Skeletal muscle tissue (tissue), 4 donors: ENCODE results near the gene LRIT3. TPM values are rescaled to one million over a fixed set of nuclear protein-coding genes. Genes with fewer than 3 reads are reported as not detected.

Experiments used
- H3K27ac ChIP-seq: one replicate; pipeline ENCODE4 v1.7.0; 2013; ENCODE audit warnings: mild to moderate bottlenecking, low read depth, low read length, inconsistent platforms
- H3K27me3 ChIP-seq, 3 donors: one replicate each; pipeline ENCODE4 v1.7.0; 2013; ENCODE audit warnings: low read length in 3 of 3; ENCODE audit not compliant: control insufficient read depth in 3 of 3, insufficient read depth in 3 of 3
- H3K36me3 ChIP-seq, 3 donors: one replicate each; pipeline ENCODE4 v1.7.0; 2013; ENCODE audit warnings: low read length in 3 of 3; ENCODE audit not compliant: control insufficient read depth in 3 of 3, insufficient read depth in 3 of 3
- H3K4me1 ChIP-seq, 3 donors: one replicate each; pipeline ENCODE4 v1.7.0; 2013; ENCODE audit warnings: low read length in 3 of 3, mild to moderate bottlenecking in 3 of 3; ENCODE audit not compliant: control insufficient read depth in 3 of 3, insufficient read depth in 3 of 3
- H3K4me3 ChIP-seq, 3 donors: one replicate each; pipeline ENCODE4 v1.7.0; 2013; ENCODE audit warnings: low read length in 3 of 3
- H3K9ac ChIP-seq, 3 donors: one replicate each; pipeline ENCODE4 v1.7.0; 2013; ENCODE audit warnings: low read length in 3 of 3, mild to moderate bottlenecking in 3 of 3, moderate library complexity in 2 of 3, low read depth in 1 of 3
- H3K9me3 ChIP-seq, 3 donors: one replicate each; pipeline ENCODE4 v1.7.0; 2013; ENCODE audit warnings: low read length in 3 of 3; ENCODE audit not compliant: control insufficient read depth in 3 of 3
- total RNA-seq: library from RNA; depleted of rRNA; stranded (reverse); fragments of >200 nt; gene quantifications from one replicate; pipeline ENCODE4 v1.2.3, GENCODE V29; 2014
- donor health status: Osteomylitis.

Gene LRIT3
- total RNA-seq, 1 donor from 2014 or later, result under 0.01 TPM

GRCh38 chr4:109921384-109921808 lies 73.5 kb downstream of the LRIT3 start:
- no peak overlapping the region for H3K9ac ChIP-seq
- peaks cover 0 to 2% (median 0%) of the 10 kb centered on the region in 3 donors for H3K36me3 ChIP-seq
- H3K9me3 ChIP-seq, result no peaks in the 10 kb centered on the region
- H3K27me3 ChIP-seq, result no peaks in the 10 kb centered on the region
- peaks cover 10 to 26% (median 13%) of the 10 kb centered on the region in 3 donors for H3K4me1 ChIP-seq
- H3K27ac ChIP-seq, result peak overlapping the region; percentile 28
- H3K4me3 ChIP-seq, result no peak overlapping the region

Other genes with a start within 250 kb of the LRIT3 start
- gene CASP6, start 144.7 kb upstream of the LRIT3 start, total RNA-seq, result 14.6 TPM
- gene PLA2G12A, start 118.0 kb upstream of the LRIT3 start, total RNA-seq, result 5.2 TPM
- gene CFI, start 46.1 kb upstream of the LRIT3 start, total RNA-seq, result 5.7 TPM
- 4.7 TPM for gene GAR1, start 32.3 kb upstream of the LRIT3 start, total RNA-seq
- under 0.01 TPM for gene RRH, start 20.1 kb upstream of the LRIT3 start, total RNA-seq
- gene EGF, start 64.8 kb downstream of the LRIT3 start, total RNA-seq, result 24.5 TPM